CD4-positive, alpha-beta T cell (primary cell): ENCODE data around the gene VPS37D. TPM values are rescaled to one million over a fixed set of nuclear protein-coding genes. Genes with fewer than 3 reads are reported as not detected.

Experiments
- ATAC-seq: fragments of 200-7000 bp; cut with Tn5 transposase; one replicate; pipeline ENCODE4 v1.10.0; 2022; ENCODE audit warnings: mild to moderate bottlenecking; ENCODE audit not compliant: poor library complexity
- CTCF ChIA-PET: fragments of 350-600 bp; sonication (Branson Sonifier 250); formaldehyde crosslinking; loops from one replicate; lab custom pipeline; 2021; ENCODE audit warnings: antibody characterized with exemption, inconsistent platforms; lab: Charles Lee
- POLR2A ChIA-PET: fragments of 350-600 bp; sonication (Branson Sonifier 250); formaldehyde crosslinking; loops from one replicate; lab custom pipeline; 2021; ENCODE audit warnings: antibody characterized with exemption, inconsistent platforms; lab: Charles Lee
- DNase-seq, 14 experiments: peaks; one replicate each; pipeline ENCODE4 v3.0.0-alpha.2; 2013 to 2020; ENCODE audit warnings: mixed read lengths in 2 of 14
- H3K27ac ChIP-seq, 2 donors: one replicate each; pipeline versions ENCODE4 v1.5.1 to v1.7.0; 2013; ENCODE audit warnings: low read length in 2 of 2, low read depth in 1 of 2, mild to moderate bottlenecking in 1 of 2
- H3K27me3 ChIP-seq, 2 experiments: 1 replicate in 1 of 2; 2 replicates in 1 of 2; pipeline versions ENCODE4 v1.6.1 to v1.7.0; 2013; ENCODE audit warnings: low read length in 2 of 2, control low read depth in 1 of 2, mild to moderate bottlenecking in 1 of 2, moderate library complexity in 1 of 2; ENCODE audit not compliant: insufficient read depth in 2 of 2, control insufficient read depth in 1 of 2
- H3K36me3 ChIP-seq: one replicate; pipeline ENCODE4 v1.6.1; 2013; ENCODE audit warnings: low read length, control low read depth; ENCODE audit not compliant: insufficient read depth
- H3K4me1 ChIP-seq: one replicate; pipeline ENCODE4 v1.6.1; 2013; ENCODE audit warnings: low read length, control low read depth; ENCODE audit not compliant: insufficient read depth
- H3K4me3 ChIP-seq: one replicate; pipeline ENCODE4 v1.5.1; 2013; ENCODE audit warnings: mild to moderate bottlenecking, low read length, moderate library complexity
- H3K9me3 ChIP-seq, 2 experiments: 1 replicate in 1 of 2; 2 replicates in 1 of 2; pipeline versions ENCODE4 v1.6.1 to v1.7.0; 2013; ENCODE audit warnings: low read length in 2 of 2, mild to moderate bottlenecking in 2 of 2, control low read depth in 1 of 2, moderate library complexity in 1 of 2; ENCODE audit not compliant: control insufficient read depth in 1 of 2, insufficient read depth in 1 of 2
- H3K27ac Mint-ChIP-seq: one replicate; pipeline ENCODE4 v1.8.0; 2020; ENCODE audit warnings: mixed read lengths
- H3K27me3 Mint-ChIP-seq: one replicate; pipeline ENCODE4 v1.8.0; 2021; ENCODE audit warnings: mixed read lengths
- H3K36me3 Mint-ChIP-seq: one replicate; pipeline ENCODE4 v1.8.0; 2021; ENCODE audit warnings: low read depth, mixed read lengths
- H3K4me1 Mint-ChIP-seq: one replicate; pipeline ENCODE4 v1.8.0; 2021; ENCODE audit warnings: low read depth, mixed read lengths
- H3K4me3 Mint-ChIP-seq: one replicate; pipeline ENCODE4 v1.8.0; 2020; ENCODE audit warnings: mild to moderate bottlenecking, mixed read lengths
- H3K9me3 Mint-ChIP-seq: one replicate; pipeline ENCODE4 v1.8.0; 2020; ENCODE audit warnings: mixed read lengths
- intact Hi-C, 2 experiments: fragments of 100-400 bp; cut with DNase I in 1 of 2; cut with micrococcal nuclease in 1 of 2; formaldehyde crosslinking; loops; one replicate each; pipeline versions ENCODE4 v1.15.1 to v1.9.0; 2023 to 2025; cut with DNase I, micrococcal nuclease
- total RNA-seq, 174 experiments: library from RNA in 2 of 174; stranded (reverse) in 2 of 174; gene quantifications; one replicate each; pipeline ENCODE4 v1.2.3 and lab custom pipeline; 2021 to 2026
- TF ChIP-seq, protein P1 (sequence below): fragments of 200-600 bp; IDR thresholded peaks from one replicate; pipeline ENCODE4 v1.8.0; 2022; ENCODE audit warnings: antibody characterized with exemption, mild to moderate bottlenecking

VPS37D gene
- total RNA-seq, 2 experiments from 2014 or later: 0.81 to 0.96 TPM

DNA sequence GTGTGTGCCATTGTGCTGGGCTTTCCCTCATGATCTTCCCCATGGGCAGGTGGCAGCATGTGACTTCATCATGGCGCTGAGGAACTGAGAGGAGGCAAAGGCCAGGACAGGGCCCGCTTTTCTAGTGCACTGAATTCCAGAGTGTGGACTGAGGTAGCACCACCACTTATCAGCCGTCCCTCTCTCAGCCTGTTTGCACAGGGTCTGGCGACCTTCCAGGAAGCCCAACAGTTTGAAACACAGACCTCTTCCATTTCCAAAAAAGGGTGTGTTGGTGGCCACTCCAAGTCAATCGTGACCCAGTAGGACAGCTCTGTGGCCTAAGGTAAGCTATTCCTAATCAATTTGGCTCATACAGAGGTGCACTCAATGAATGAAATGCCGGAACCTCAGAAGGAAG, 11.2 kb downstream of the VPS37D start:
- DNase-seq: no peak
- Mint-ChIP-seq H3K4me1 (peaks cover 27% of the 10 kb centered on the region), H3K27me3 (no peaks in the 10 kb centered on the region), H3K36me3 (peaks cover 41% of the 10 kb centered on the region), H3K27ac (no peak overlapping the region), H3K4me3 (no peak overlapping the region), H3K9me3 (no peaks in the 10 kb centered on the region)
- no peak for ATAC-seq
- Histone ChIP-seq H3K27me3 (no peaks in the 10 kb centered on the region), H3K36me3 (peaks cover 12% of the 10 kb centered on the region), H3K4me3 (no peak overlapping the region), H3K27ac (no peak overlapping the region), H3K4me1 (peaks cover 23% of the 10 kb centered on the region), H3K9me3 (no peaks in the 10 kb centered on the region)
- intact Hi-C loops: no loop called here
- ChIA-PET CTCF (no interaction called here), POLR2A (no interaction called here)
- TF ChIP-seq, protein P1, sequence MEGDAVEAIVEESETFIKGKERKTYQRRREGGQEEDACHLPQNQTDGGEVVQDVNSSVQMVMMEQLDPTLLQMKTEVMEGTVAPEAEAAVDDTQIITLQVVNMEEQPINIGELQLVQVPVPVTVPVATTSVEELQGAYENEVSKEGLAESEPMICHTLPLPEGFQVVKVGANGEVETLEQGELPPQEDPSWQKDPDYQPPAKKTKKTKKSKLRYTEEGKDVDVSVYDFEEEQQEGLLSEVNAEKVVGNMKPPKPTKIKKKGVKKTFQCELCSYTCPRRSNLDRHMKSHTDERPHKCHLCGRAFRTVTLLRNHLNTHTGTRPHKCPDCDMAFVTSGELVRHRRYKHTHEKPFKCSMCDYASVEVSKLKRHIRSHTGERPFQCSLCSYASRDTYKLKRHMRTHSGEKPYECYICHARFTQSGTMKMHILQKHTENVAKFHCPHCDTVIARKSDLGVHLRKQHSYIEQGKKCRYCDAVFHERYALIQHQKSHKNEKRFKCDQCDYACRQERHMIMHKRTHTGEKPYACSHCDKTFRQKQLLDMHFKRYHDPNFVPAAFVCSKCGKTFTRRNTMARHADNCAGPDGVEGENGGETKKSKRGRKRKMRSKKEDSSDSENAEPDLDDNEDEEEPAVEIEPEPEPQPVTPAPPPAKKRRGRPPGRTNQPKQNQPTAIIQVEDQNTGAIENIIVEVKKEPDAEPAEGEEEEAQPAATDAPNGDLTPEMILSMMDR: no peak

DNA sequence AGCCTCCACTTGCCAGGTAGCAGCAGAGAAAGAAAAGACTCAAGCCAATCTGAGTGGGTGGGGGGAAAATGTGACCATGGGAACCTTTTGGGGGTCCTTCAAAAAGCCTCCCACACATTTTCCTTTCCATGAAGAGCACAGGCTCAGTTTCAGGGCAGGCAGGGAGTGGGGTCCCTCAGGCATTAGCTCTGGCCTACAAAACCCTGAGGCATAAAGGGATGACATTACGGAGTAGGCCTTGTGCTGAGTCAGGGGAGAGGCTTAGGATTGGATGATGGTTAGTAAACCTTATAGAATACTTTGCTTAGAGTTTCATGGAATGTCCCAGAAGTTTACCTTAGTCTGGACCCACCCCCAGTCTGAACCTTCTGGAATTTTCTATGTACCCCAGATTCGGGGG, 12.1 kb downstream of the VPS37D start:
- Histone ChIP-seq H3K27me3 (no peaks in the 10 kb centered on the region), H3K36me3 (peaks cover 12% of the 10 kb centered on the region), H3K9me3 (no peaks in the 10 kb centered on the region), H3K4me3 (no peak overlapping the region), H3K27ac (no peak overlapping the region), H3K4me1 (peaks cover 32% of the 10 kb centered on the region)
- no peak for DNase-seq
- no peaks in the 10 kb centered on the region for H3K9me3 Mint-ChIP-seq
- H3K27ac Mint-ChIP-seq: no peak overlapping the region
- ChIA-PET POLR2A (no interaction called here), CTCF (interaction anchor here (1.9 kb wide), 1 partner anchor 12 kb away, joined by 6 read pairs; the partner anchor contains the start of gene VPS37D)
- peaks cover 43% of the 10 kb centered on the region for H3K36me3 Mint-ChIP-seq
- H3K4me1 Mint-ChIP-seq: peaks cover 29% of the 10 kb centered on the region
- H3K4me3 Mint-ChIP-seq: peak overlapping the region; percentile 15
- intact Hi-C loops: no loop called here
- TF ChIP-seq, protein P1: no peak
- H3K27me3 Mint-ChIP-seq: no peaks in the 10 kb centered on the region
- no peak for ATAC-seq

DNA sequence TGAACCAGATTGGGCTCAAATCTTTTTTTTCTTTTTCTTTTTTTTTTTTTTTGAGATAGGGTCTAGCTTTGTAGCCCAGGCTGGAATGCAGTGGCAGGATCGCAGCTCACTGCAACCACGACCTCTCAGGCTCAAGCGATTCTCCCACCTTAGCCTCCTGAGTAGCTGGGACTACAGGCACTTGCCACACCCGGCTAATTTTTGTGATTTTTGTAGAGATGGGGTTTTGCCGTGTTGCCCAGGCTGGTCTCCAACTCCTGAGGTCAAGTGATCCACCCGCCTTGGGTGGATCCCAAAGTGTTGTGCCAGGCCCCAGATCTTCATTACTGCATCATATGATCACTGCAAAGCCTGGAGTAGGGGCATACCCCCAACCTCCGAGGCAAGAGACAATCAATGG, 12.9 kb downstream of the VPS37D start:
- CTCF ChIA-PET: interaction anchor here (1.6 to 1.9 kb wide), 2 partner anchors 12 to 74 kb away, joined by 3 to 6 read pairs; partner anchors contain the start of gene VPS37D

More for the DNA sequence above, 12.9 kb downstream of the VPS37D start:
- Mint-ChIP-seq H3K36me3 (peaks cover 43% of the 10 kb centered on the region), H3K4me1 (peaks cover 29% of the 10 kb centered on the region), H3K27ac (peak overlapping the region; percentile 92), H3K4me3 (peak overlapping the region; percentile 91), H3K9me3 (no peaks in the 10 kb centered on the region), H3K27me3 (no peaks in the 10 kb centered on the region)
- Histone ChIP-seq H3K9me3 (no peaks in the 10 kb centered on the region), H3K27ac (no peak overlapping the region), H3K4me3 (no peak overlapping the region), H3K4me1 (peaks cover 39% of the 10 kb centered on the region), H3K27me3 (no peaks in the 10 kb centered on the region), H3K36me3 (peaks cover 12% of the 10 kb centered on the region)
- DNase-seq: no peak
- TF ChIP-seq, protein P1: no peak
- intact Hi-C loops: no loop called here
- ATAC-seq: no peak
- POLR2A ChIA-PET: interaction anchor here (0.9 kb wide), 1 partner anchor 34 kb away, joined by 3 read pairs; no protein-coding TSS in a partner anchor
